ENCODE measurements around the gene OFD1.
A peak's percentile ranks its signal among the peaks of the same experiment; 100 is the strongest.

DNA sequence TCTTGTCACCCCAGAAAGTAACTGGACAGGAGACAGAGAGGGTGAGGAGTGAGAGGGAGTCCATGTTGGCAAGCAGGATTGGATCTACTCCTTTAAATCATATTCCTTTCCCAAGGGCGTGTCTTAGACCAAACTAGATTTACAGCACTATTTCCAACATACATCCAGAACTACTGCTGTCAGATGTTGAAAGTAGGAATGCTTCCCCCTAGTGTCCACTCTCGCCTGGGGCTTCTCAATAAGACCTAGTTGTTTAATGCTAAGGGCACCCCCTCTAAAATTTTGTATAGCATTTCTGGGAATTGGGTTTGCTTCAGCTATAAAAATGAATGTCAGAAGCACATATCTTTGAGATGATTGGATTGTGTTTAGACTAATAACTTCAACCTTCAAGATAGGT, 13.3 kb downstream of the OFD1 start:
- TF ChIP-seq RAD21 (IDR thresholded peaks at IDR 0.05; ENCODE audit: low read depth) = peak; percentile 29; the same call in 1 of the 2 replicates
- TF ChIP-seq FOXM1 (IDR thresholded peaks at IDR 0.05; ENCODE audit: borderline replicate concordance, low read depth) = no peak
- TF ChIP-seq, protein P1, sequence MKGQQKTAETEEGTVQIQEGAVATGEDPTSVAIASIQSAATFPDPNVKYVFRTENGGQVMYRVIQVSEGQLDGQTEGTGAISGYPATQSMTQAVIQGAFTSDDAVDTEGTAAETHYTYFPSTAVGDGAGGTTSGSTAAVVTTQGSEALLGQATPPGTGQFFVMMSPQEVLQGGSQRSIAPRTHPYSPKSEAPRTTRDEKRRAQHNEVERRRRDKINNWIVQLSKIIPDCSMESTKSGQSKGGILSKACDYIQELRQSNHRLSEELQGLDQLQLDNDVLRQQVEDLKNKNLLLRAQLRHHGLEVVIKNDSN (IDR thresholded peaks at IDR 0.05) = no peak
- no peak for TF ChIP-seq CEBPB (IDR thresholded peaks at IDR 0.05)
- TF ChIP-seq CREB1 (IDR thresholded peaks at IDR 0.05; ENCODE audit: low read depth) = no peak
- TF ChIP-seq TEAD4 (IDR thresholded peaks at IDR 0.05) = no peak
- TF ChIP-seq NFIC (IDR thresholded peaks at IDR 0.05) = no peak
- TF ChIP-seq, protein P2, sequence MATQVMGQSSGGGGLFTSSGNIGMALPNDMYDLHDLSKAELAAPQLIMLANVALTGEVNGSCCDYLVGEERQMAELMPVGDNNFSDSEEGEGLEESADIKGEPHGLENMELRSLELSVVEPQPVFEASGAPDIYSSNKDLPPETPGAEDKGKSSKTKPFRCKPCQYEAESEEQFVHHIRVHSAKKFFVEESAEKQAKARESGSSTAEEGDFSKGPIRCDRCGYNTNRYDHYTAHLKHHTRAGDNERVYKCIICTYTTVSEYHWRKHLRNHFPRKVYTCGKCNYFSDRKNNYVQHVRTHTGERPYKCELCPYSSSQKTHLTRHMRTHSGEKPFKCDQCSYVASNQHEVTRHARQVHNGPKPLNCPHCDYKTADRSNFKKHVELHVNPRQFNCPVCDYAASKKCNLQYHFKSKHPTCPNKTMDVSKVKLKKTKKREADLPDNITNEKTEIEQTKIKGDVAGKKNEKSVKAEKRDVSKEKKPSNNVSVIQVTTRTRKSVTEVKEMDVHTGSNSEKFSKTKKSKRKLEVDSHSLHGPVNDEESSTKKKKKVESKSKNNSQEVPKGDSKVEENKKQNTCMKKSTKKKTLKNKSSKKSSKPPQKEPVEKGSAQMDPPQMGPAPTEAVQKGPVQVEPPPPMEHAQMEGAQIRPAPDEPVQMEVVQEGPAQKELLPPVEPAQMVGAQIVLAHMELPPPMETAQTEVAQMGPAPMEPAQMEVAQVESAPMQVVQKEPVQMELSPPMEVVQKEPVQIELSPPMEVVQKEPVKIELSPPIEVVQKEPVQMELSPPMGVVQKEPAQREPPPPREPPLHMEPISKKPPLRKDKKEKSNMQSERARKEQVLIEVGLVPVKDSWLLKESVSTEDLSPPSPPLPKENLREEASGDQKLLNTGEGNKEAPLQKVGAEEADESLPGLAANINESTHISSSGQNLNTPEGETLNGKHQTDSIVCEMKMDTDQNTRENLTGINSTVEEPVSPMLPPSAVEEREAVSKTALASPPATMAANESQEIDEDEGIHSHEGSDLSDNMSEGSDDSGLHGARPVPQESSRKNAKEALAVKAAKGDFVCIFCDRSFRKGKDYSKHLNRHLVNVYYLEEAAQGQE (IDR thresholded peaks at IDR 0.05; ENCODE audit: low read depth) = no peak
- no peak for TF ChIP-seq EP300 (IDR thresholded peaks at IDR 0.05; ENCODE audit: borderline replicate concordance)
- TF ChIP-seq TCF12 (IDR thresholded peaks at IDR 0.05; ENCODE audit: low read depth) = no peak
- no peak for TF ChIP-seq EGR1 (IDR thresholded peaks at IDR 0.05)
- TF ChIP-seq ZBTB7A (IDR thresholded peaks at IDR 0.05; ENCODE audit: low read depth) = no peak
- TF ChIP-seq, protein P3, sequence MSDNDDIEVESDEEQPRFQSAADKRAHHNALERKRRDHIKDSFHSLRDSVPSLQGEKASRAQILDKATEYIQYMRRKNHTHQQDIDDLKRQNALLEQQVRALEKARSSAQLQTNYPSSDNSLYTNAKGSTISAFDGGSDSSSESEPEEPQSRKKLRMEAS (IDR thresholded peaks at IDR 0.05) = no peak
- TF ChIP-seq TAF1 (IDR thresholded peaks at IDR 0.05; ENCODE audit: low read depth) = no peak
